ENCODE data around the gene SMARCA4.

The SMARCA4 gene
- 126 to 141 (median 131) reads per million in 4 donors for total RNA-seq

DNA sequence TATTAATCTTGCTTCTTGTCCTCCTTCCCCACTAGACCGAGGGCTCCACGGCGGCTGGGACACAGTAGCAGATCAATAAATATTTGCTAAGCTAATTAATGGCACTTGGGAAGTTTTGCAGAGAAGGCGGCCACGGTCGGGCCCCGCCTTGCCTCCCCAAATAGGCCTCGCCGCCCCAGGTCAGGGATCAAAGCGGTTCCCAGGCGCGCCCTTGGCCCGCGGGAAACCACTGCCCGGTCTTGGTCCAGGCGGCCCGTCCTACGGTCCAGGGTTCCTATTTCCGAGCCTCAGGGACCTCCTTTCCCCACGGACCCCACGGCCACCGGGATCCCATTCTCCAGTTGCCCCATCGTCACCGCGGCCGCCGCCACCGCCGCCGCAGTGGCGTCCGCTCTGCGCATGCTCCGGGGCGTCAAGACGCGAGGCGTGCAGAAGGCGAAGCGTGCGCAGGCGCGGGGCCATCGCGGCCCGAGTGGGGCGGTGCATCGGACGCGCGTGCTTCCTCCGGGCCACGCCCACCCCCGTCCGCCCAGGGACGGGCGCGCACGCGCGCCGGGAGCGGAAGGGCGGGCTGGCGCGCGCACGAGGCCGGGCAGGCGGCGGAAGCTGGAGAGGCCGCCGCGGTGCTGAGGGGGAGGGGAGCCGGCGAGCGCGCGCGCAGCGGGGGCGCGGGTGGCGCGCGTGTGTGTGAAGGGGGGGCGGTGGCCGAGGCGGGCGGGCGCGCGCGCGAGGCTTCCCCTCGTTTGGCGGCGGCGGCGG, at the start of gene SMARCA4:
Gene SMARCA4 (plus strand): TSS at position 717 of the 759 bp plus-strand sequence. CDS start 23,122 bp downstream, outside the sequence.
- peak; percentile 96 to 100 (median 97) for DNase-seq

GRCh38 chr19:10911579-10912363, 49.1 kb upstream of the SMARCA4 start:
- DNase-seq = no peak

DNA sequence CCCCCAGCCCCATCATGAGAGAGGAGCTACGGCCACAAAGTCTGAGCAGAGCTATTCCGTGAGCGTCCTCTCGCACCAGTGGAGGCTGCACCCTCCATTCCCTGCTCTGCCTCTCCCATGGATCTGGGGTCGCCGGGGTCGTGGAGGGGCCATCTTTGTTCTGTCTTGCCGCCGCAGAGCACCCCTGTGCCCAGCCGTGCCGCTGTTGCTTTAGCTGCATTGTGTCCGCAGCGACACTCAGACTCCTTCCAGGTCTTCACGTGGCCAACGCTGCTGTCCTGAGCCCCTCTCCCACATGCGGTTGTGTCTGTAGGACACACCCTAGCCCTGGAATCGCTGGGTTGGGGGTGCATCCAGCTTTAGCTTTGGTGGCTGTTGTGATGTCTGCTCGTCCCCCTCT, 48.2 kb upstream of the SMARCA4 start:
- no peak for DNase-seq

- no peak for DNase-seq
Observed at GRCh38 chr19:10913716-10914340, 47.0 kb upstream of the SMARCA4 start.

- DNase-seq = no peak
Observed at GRCh38 chr19:10915130-10916091, 45.4 kb upstream of the SMARCA4 start.

GRCh38 chr19:10916602-10917001, 44.2 kb upstream of the SMARCA4 start:
- no peak for DNase-seq

DNA sequence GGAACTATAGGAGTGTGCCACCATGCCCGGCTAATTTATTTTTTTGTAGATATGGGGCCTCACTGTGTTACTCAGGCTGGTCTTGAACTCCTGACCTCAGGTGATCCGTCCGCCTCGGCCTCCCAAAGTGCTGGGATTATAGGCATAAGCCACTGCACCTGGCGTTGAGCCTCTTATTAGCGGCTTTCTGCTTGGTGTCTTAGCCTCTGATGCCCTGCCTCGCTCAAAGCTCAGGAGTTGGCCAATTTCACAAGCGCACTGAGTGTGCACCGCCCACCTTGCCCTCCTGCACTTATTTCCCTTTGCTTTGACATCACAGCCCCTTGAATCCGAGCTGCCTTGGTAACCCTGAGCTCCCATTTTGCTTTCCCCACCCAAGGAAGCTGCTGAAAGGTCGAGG, 42.5 kb upstream of the SMARCA4 start:
- DNase-seq = no peak

DNA sequence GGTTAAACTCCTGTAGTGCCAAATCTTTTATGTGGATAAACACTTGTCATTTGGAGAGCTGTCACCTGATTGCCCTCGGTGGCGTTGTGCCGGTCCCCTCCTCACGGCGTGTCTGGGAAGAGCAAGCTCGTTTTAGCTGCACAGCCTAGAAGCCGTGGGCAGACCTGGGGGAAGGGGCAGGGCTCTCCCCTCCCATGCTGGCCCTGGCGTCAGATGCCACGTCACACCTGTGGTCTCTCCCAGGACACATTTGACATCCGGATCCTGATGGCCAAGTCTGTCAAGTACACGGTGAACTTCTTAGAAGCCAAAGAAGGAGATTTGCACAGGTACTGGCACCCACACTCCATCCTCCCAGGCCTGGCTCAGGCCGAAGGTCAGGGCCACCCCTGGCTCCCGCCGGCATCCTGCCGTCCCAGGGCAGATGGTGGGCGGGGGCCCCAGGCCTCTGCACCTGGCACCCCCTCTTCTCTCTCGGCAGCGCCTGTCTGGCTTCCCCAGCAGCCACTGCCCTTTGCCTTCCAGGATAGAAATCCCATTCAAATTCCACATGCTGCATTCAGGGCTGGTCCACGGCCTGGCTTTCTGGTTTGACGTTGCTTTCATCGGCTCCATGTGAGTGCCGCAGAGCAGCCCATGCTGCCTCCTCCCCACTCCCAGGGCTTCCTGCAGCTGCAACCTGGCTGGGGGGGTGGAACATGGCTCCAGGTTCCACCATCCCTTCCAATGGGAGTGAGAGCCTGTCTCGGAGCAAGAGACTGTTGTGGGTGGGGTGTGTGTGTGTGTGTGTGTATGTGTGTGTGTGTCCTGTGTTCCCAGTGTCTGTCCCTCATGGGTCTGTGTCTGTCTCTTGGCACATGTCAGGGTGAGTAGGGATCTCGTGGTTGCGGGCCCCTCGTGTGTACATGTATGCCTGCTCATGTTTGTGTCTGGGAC, 41.2 kb upstream of the SMARCA4 start:
- no peak for DNase-seq

DNA sequence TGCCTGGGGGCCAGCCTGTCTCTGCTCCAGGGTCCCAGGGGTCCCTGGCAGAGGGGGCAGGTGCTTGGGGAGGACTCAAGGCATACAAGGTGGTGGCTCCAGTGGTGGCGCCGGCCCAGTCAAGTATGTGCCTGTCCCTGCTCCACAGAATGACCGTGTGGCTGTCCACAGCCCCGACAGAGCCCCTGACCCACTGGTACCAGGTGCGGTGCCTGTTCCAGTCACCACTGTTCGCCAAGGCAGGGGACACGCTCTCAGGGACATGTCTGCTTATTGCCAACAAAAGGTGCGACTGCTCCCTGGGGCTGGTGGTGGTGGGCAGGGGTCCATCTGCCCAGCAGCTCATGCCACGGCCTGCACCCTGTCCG, 40.6 kb upstream of the SMARCA4 start:
- DNase-seq = no peak

DNA sequence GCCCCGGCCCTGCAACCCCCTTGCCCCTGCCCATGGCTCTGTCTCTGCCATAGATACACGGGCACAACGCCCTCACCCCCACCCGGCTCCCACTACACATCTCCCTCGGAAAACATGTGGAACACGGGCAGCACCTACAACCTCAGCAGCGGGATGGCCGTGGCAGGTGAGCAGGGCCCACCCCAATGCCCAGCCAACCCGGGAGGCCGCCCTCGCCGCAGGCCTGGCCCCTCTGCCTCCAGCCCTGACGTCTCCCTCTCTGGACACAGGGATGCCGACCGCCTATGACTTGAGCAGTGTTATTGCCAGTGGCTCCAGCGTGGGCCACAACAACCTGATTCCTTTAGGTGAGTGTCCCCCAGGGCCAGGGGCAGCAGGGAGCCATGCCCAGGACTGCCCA, 40.0 kb upstream of the SMARCA4 start:
- no peak for DNase-seq

DNA sequence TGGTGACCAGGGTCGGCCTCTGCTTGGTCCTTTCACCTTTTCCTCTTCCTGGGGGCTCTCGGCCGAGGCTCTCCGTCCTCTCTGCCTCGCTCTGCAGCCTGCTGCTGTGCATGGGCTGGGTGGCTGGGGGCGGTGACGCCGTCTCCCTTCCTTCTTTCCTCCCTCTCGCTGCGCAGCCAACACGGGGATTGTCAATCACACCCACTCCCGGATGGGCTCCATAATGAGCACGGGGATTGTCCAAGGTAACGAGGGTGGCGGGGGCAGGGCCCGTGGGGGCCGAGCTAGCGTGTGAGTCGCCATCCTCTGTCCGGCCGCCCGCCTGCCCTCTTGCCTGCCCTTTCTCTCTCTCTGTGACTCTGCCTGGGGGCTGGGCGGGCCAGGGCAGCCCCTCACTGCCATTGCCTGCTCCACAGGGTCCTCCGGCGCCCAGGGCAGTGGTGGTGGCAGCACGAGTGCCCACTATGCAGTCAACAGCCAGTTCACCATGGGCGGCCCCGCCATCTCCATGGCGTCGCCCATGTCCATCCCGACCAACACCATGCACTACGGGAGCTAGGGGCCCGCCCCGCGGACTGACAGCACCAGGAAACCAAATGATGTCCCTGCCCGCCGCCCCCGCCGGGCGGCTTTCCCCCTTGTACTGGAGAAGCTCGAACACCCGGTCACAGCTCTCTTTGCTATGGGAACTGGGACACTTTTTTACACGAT, 39.5 kb upstream of the SMARCA4 start:
- DNase-seq = no peak

- DNase-seq = no peak
Observed at GRCh38 chr19:10921910-10922637, 38.8 kb upstream of the SMARCA4 start.

DNA sequence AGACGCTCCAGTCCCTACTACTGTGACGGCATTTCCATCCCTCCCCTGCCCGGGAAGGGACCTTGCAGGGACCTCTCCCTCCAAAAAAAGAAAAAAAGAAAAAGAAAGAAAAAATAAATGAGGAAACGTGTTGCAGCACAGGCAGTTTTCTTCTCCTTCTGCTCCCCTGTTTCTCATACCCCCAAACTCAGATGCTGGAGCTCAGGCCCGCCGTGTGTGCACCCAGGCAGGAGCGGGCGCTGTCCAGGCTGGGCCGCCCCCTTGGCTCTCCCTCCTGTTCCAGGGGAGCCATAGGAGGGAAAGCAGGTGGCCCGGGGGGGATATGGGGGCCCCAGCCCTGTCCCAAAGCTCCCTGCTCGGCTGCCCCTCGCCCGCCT, 38.2 kb upstream of the SMARCA4 start:
- no peak for DNase-seq

- DNase-seq = no peak
Observed at GRCh38 chr19:10923260-10924112, 37.3 kb upstream of the SMARCA4 start.

GRCh38 chr19:10924597-10924996, 36.2 kb upstream of the SMARCA4 start:
- no peak for DNase-seq

DNA sequence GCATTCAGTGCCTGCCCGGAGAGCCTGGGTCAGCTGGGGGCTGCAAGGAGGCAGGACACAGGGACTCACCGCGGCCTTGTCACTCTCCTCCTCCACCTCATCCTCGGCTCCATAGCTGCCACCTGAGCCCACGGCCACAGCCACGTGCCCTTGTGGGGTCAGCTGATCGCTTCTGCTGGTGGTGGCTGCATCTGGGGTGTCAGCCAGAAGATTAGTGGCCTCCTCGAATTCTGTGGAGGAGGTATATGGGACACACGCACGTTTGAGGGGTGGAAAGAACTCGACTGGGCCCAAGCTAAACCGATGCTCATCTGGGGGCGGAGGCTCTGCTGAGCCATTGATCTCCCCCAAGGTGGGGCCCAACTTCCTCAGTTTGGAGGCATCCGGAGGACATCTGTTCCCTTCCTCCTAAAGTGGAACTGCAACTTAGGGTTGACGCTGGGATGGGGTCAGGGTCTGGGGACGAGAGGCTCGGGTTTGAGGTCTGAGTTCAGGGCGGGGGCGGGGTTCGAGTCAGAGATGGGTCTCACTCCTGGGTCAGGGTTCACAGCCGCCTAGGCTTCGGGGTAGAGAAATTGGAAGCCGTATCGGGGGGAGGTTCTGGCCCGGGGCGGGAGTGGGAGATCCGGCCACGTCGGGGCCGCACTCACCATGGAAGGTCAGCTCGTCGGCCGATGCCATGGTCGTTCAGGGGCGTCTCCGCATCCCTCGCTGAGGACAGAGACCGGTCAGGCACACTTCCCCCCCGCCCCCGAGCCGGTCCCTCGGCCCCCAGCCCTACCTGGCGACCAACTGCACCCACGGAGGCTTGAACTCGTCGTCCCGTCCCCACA, 32.9 kb upstream of the SMARCA4 start:
- DNase-seq = no peak

- peak; percentile 86 to 95 (median 90) for DNase-seq
Observed at GRCh38 chr19:10928563-10929401, 32.0 kb upstream of the SMARCA4 start, which contains the start of the genes TIMM29 and YIPF2. TSS of gene TIMM29 (plus strand) at chr19:10928811. CDS start at chr19:10928823, 12 bp downstream. TSS of gene YIPF2 (minus strand) at chr19:10928639. CDS start at chr19:10928410, 229 bp downstream.
